Middle frontal gyrus (tissue), 1 donor: Measurements from ENCODE around the gene ZGPAT.
"Not testable (repeated sequence)": the region's sequence is repeated elsewhere in the genome, so short reads cannot be mapped to it uniquely, and the experiment has no call there.

Experiments
- DNase-seq: peaks from one replicate; pipeline ENCODE4 v3.0.0-alpha.2; 2015; ENCODE audit warnings: low spot score; ENCODE audit errors: extremely low spot score

The ZGPAT gene

GRCh38 chr20:63702036-63702665 is 5.7 kb upstream of the ZGPAT start:
- no peak for DNase-seq

- no peak for DNase-seq
Observed at GRCh38 chr20:63702751-63703470, 4.9 kb upstream of the ZGPAT start.

GRCh38 chr20:63703471-63703975 is 4.3 kb upstream of the ZGPAT start:
- DNase-seq: no peak

GRCh38 chr20:63703976-63704748 is 3.7 kb upstream of the ZGPAT start:
- DNase-seq: no peak

- DNase-seq: no peak
Observed at GRCh38 chr20:63704749-63705117, 3.1 kb upstream of the ZGPAT start.

GRCh38 chr20:63705232-63706026 is 2.4 kb upstream of the ZGPAT start:
- DNase-seq: no peak

GRCh38 chr20:63706027-63706695 is 1.7 kb upstream of the ZGPAT start:
- no peak for DNase-seq

- DNase-seq: no peak
Observed at GRCh38 chr20:63706852-63707557, 834 bp upstream of the ZGPAT start.

GRCh38 chr20:63708301-63709148 is 686 bp downstream of the ZGPAT start:
- no peak for DNase-seq

- no peak for DNase-seq
Observed at GRCh38 chr20:63709149-63709527, 1.3 kb downstream of the ZGPAT start.

GRCh38 chr20:63711085-63711645 is 3.3 kb downstream of the ZGPAT start:
- DNase-seq: no peak

- no peak for DNase-seq
Observed at GRCh38 chr20:63712191-63712590, 4.4 kb downstream of the ZGPAT start.

- no peak for DNase-seq
Observed at GRCh38 chr20:63714858-63715257, 7.0 kb downstream of the ZGPAT start.

- DNase-seq: no peak
Observed at GRCh38 chr20:63718996-63719395, 11.2 kb downstream of the ZGPAT start.

GRCh38 chr20:63722967-63723622 is 15.3 kb downstream of the ZGPAT start:
- not testable (repeated sequence) for DNase-seq

- not testable (repeated sequence) for DNase-seq
Observed at GRCh38 chr20:63730189-63730733, 22.4 kb downstream of the ZGPAT start.

- no peak for DNase-seq
Observed at GRCh38 chr20:63731410-63731809, 23.6 kb downstream of the ZGPAT start.
